Smooth muscle cell of the brain vasculature (primary cell): Measurements from ENCODE around the gene RPL7A.

Source experiments
- DNase-seq: peaks from one replicate; pipeline ENCODE4 v3.0.0-alpha.2; 2012; ENCODE audit warnings: low read depth, low spot score

RPL7A gene

GRCh38 chr9:133347515-133347984 is 468 bp upstream of the RPL7A start:
- no peak for DNase-seq

GRCh38 chr9:133348718-133349573 is 928 bp downstream of the RPL7A start:
- no peak for DNase-seq

GRCh38 chr9:133349965-133350616 is 2.1 kb downstream of the RPL7A start:
- DNase-seq = no peak

GRCh38 chr9:133351526-133351907 is 3.5 kb downstream of the RPL7A start:
- no peak for DNase-seq

- no peak for DNase-seq
Measured at GRCh38 chr9:133351908-133352634, 4.1 kb downstream of the RPL7A start.

- DNase-seq = no peak
Measured at GRCh38 chr9:133352635-133353340, 4.8 kb downstream of the RPL7A start.

GRCh38 chr9:133353548-133353947 is 5.5 kb downstream of the RPL7A start:
- DNase-seq = no peak

GRCh38 chr9:133354766-133355165 is 6.7 kb downstream of the RPL7A start:
- no peak for DNase-seq

GRCh38 chr9:133355881-133356357 is 7.9 kb downstream of the RPL7A start:
- DNase-seq = no peak

GRCh38 chr9:133356391-133357091 is 8.5 kb downstream of the RPL7A start, which contains the start of the genes SURF1 and SURF2:
Gene SURF1, minus strand, starts transcription at chr9:133356487. Its CDS starts 34 bp downstream, at chr9:133356453.
Gene SURF2, plus strand, starts transcription at chr9:133356550. Its CDS starts 43 bp downstream, at chr9:133356593.
- peak; percentile 35 for DNase-seq

- DNase-seq = no peak
Measured at GRCh38 chr9:133357656-133358055, 9.6 kb downstream of the RPL7A start.

- DNase-seq = no peak
Measured at GRCh38 chr9:133359399-133360175, 11.6 kb downstream of the RPL7A start.

GRCh38 chr9:133360400-133361393 is 12.7 kb downstream of the RPL7A start:
- no peak for DNase-seq

- no peak for DNase-seq
Measured at GRCh38 chr9:133361507-133362092, 13.6 kb downstream of the RPL7A start.

- no peak for DNase-seq
Measured at GRCh38 chr9:133362359-133363044, 14.5 kb downstream of the RPL7A start.

- DNase-seq = no peak
Measured at GRCh38 chr9:133366435-133366834, 18.4 kb downstream of the RPL7A start.

GRCh38 chr9:133367221-133367620 is 19.2 kb downstream of the RPL7A start:
- no peak for DNase-seq

GRCh38 chr9:133367778-133368177 is 19.8 kb downstream of the RPL7A start:
- DNase-seq = no peak
